ENCODE data around the gene MGAT1.

Gene MGAT1

GRCh38 chr5:180777475-180777874 lies 25.1 kb downstream of the MGAT1 start:
- no peak overlapping the region for H3K27ac ChIP-seq
- H3K27me3 ChIP-seq (replicated peaks), result no peaks in the 10 kb centered on the region
- H3K4me3 ChIP-seq (ENCODE audit: low read depth, low read length), result no peak overlapping the region
- H3K36me3 ChIP-seq (replicated peaks), result no peaks in the 10 kb centered on the region
- TF ChIP-seq, protein P1, sequence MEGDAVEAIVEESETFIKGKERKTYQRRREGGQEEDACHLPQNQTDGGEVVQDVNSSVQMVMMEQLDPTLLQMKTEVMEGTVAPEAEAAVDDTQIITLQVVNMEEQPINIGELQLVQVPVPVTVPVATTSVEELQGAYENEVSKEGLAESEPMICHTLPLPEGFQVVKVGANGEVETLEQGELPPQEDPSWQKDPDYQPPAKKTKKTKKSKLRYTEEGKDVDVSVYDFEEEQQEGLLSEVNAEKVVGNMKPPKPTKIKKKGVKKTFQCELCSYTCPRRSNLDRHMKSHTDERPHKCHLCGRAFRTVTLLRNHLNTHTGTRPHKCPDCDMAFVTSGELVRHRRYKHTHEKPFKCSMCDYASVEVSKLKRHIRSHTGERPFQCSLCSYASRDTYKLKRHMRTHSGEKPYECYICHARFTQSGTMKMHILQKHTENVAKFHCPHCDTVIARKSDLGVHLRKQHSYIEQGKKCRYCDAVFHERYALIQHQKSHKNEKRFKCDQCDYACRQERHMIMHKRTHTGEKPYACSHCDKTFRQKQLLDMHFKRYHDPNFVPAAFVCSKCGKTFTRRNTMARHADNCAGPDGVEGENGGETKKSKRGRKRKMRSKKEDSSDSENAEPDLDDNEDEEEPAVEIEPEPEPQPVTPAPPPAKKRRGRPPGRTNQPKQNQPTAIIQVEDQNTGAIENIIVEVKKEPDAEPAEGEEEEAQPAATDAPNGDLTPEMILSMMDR (IDR thresholded peaks at IDR 0.05; ENCODE audit: low read depth, low read length, missing control alignments), result no peak
- in situ Hi-C loops (cut with HindIII; ENCODE audit: low pct_ligation_motif_present, low sequenced_read_pairs), result no loop called here
- no peak for DNase-seq

DNA sequence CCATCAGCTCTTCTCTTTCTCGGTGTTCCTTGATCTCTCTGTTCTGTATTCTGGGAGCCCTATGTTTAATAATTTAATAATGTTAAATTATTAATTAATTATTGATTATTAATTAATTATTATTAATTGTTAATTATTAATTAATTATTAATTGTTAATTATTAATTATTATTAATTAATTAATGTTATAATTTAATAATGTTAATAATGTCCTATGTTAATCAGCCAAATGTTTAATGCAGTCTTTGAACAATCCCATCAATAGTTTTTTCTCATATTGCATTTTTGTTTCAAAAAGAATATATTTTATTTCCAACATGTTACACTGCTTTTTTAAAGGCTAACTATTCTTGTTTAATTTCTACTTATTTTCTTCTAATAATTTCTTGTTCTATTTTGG lies 26.2 kb downstream of the MGAT1 start:
- no peak overlapping the region for H3K4me3 ChIP-seq (ENCODE audit: low read depth, low read length)
- H3K27me3 ChIP-seq (replicated peaks), result no peaks in the 10 kb centered on the region
- TF ChIP-seq, protein P1 (IDR thresholded peaks at IDR 0.05; ENCODE audit: low read depth, low read length, missing control alignments), result no peak
- in situ Hi-C loops (cut with HindIII; ENCODE audit: low pct_ligation_motif_present, low sequenced_read_pairs), result no loop called here
- no peak for DNase-seq
- no peaks in the 10 kb centered on the region for H3K36me3 ChIP-seq (replicated peaks)
- H3K27ac ChIP-seq, result no peak overlapping the region

DNA sequence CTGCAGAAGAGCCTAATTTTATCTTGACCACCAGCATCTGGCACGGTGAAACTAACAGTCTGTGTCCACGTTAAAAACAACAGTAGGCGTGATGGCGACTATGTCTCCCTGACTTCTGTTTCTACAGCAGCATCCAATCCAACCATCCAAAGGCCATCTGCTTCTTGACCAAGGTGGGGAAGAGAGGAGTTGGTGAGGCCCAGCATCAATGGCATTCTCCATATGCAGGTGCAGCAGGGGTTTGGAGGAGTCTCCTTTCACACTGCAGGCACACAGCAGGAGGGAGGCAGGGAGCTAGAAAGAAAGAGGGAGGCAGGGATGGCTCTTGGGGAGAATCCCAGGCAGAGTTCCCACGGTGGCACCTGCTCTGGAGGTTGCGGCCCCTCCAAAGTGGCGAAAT lies 27.0 kb downstream of the MGAT1 start:
- no peaks in the 10 kb centered on the region for H3K27me3 ChIP-seq (replicated peaks)
- H3K27ac ChIP-seq, result no peak overlapping the region
- DNase-seq, result no peak
- no peaks in the 10 kb centered on the region for H3K36me3 ChIP-seq (replicated peaks)
- TF ChIP-seq, protein P1 (IDR thresholded peaks at IDR 0.05; ENCODE audit: low read depth, low read length, missing control alignments), result no peak
- no peak overlapping the region for H3K4me3 ChIP-seq (ENCODE audit: low read depth, low read length)
- in situ Hi-C loops (cut with HindIII; ENCODE audit: low pct_ligation_motif_present, low sequenced_read_pairs), result no loop called here

DNA sequence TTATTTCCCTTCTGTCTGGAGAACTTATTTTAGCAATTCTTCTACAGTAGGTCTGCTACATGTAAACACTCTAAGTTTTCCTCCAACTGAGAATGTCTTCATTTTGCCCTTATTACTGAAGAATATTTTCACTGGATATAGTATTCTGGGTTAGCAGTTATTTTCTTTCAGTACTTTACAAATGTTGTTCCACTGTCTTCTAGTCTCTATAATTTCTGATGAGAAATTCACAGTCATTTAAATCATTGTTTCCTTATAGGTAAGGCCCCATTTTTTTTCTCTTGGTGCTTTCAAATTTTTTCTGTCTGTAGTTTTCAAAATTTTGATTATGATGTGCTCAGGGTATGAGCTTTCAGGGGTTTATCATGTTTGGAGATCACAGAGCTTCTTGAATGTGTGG lies 30.8 kb downstream of the MGAT1 start:
- DNase-seq, result no peak
- Histone ChIP-seq H3K36me3 (replicated peaks) (no peaks in the 10 kb centered on the region), H3K4me3 (ENCODE audit: low read depth, low read length) (no peak overlapping the region), H3K27ac (no peak overlapping the region), H3K27me3 (replicated peaks) (no peaks in the 10 kb centered on the region)
- TF ChIP-seq, protein P1 (IDR thresholded peaks at IDR 0.05; ENCODE audit: low read depth, low read length, missing control alignments), result no peak
- in situ Hi-C loops (cut with HindIII; ENCODE audit: low pct_ligation_motif_present, low sequenced_read_pairs), result no loop called here

- no peaks in the 10 kb centered on the region for H3K36me3 ChIP-seq (replicated peaks)
- no peak for DNase-seq
- TF ChIP-seq, protein P1 (IDR thresholded peaks at IDR 0.05; ENCODE audit: low read depth, low read length, missing control alignments), result no peak
- no peak overlapping the region for H3K4me3 ChIP-seq (ENCODE audit: low read depth, low read length)
- no peak overlapping the region for H3K27ac ChIP-seq
- in situ Hi-C loops (cut with HindIII; ENCODE audit: low pct_ligation_motif_present, low sequenced_read_pairs), result no loop called here
- no peaks in the 10 kb centered on the region for H3K27me3 ChIP-seq (replicated peaks)
Measured at GRCh38 chr5:180769821-180770220, 32.8 kb downstream of the MGAT1 start.

DNA sequence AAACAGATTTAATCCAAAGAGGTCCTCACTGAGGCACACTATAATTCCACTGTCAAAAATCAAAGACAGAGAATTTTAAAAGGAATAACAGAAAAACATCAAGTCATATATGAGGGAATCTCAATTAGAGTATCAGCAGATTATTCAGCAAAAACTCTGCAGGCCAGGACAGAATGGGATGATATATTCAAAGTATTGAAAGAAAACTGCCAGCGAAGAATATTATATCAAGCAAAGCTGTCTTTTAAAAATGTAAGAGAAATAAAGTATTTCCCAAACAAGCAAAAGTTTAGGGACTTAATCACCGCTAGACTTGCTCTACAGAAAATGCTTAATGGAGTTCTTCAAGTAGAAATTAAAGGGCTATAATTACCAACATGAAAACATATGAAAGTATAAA lies 47.0 kb downstream of the MGAT1 start:
- no peaks in the 10 kb centered on the region for H3K27me3 ChIP-seq (replicated peaks)
- H3K36me3 ChIP-seq (replicated peaks), result no peaks in the 10 kb centered on the region
- TF ChIP-seq, protein P1 (IDR thresholded peaks at IDR 0.05; ENCODE audit: low read depth, low read length, missing control alignments), result no peak
- no peak overlapping the region for H3K4me3 ChIP-seq (ENCODE audit: low read depth, low read length)
- DNase-seq, result no peak
- H3K27ac ChIP-seq, result no peak overlapping the region
- in situ Hi-C loops (cut with HindIII; ENCODE audit: low pct_ligation_motif_present, low sequenced_read_pairs), result no loop called here
